Endothelial cell of umbilical vein (primary cell): ENCODE results near the gene DYNC2LI1. TPM values are rescaled to one million over a fixed set of nuclear protein-coding genes. Genes with fewer than 3 reads are reported as not detected.

Experiments used
- BruUV-seq: library from RNA; stranded (reverse); fragments of 400-500 nt; replicated peaks from 2 replicates; lab custom pipeline; 2021; lab: Mats Ljungman, UMichigan
- CTCF ChIA-PET: fragments of 300-600, 350-600 bp; sonication (Branson Sonifier 250); formaldehyde crosslinking; loops from one replicate; lab custom pipeline; 2021; ENCODE audit warnings: antibody characterized with exemption, inconsistent platforms; lab: Charles Lee
- POLR2A ChIA-PET: fragments of 300-600, 350-600 bp; sonication (Branson Sonifier 250); formaldehyde crosslinking; loops from one replicate; lab custom pipeline; 2021; ENCODE audit warnings: antibody characterized with exemption, inconsistent platforms; lab: Charles Lee
- DNase-seq: peaks from one replicate; pipeline ENCODE4 v3.0.0-alpha.2; 2011; ENCODE audit warnings: low read depth, low spot score
- FAIRE-seq: peaks from 2 replicates; lab custom pipeline; 2011; peaks lifted over from hg19 to GRCh38; lab: Jason Lieb, UNC
- H2AFZ ChIP-seq: 2 replicates; pipeline ENCODE4 v1.6.0; 2012; ENCODE audit warnings: low read depth, low read length, control low read depth, inconsistent platforms
- H3K27ac ChIP-seq: 2 replicates; pipeline ENCODE4 v1.5.1; 2011; ENCODE audit warnings: low read depth, mild to moderate bottlenecking, control low read depth, low read length, moderate library complexity; ENCODE audit not compliant: insufficient read depth
- H3K27me3 ChIP-seq, 2 experiments: 2 replicates each; pipeline versions ENCODE4 v1.6.0 to v1.6.1; 2011; ENCODE audit warnings: low read length in 2 of 2, mixed read lengths in 1 of 2; ENCODE audit not compliant: control insufficient read depth in 2 of 2, insufficient read depth in 2 of 2
- H3K36me3 ChIP-seq, 2 experiments: 2 replicates in 1 of 2; 3 replicates in 1 of 2; pipeline ENCODE4 v1.5.1; 2011; ENCODE audit warnings: low read length in 2 of 2, mild to moderate bottlenecking in 1 of 2, moderate library complexity in 1 of 2; ENCODE audit not compliant: control insufficient read depth in 2 of 2, insufficient read depth in 2 of 2; ENCODE audit errors: extremely low read depth in 1 of 2
- H3K4me1 ChIP-seq: 3 replicates; pipeline ENCODE4 v1.5.1; 2011; ENCODE audit warnings: mild to moderate bottlenecking, low read length; ENCODE audit not compliant: control insufficient read depth, insufficient read depth; ENCODE audit errors: extremely low read depth
- H3K4me2 ChIP-seq: 2 replicates; pipeline ENCODE4 v1.6.1; 2011; ENCODE audit warnings: low read length, control low read depth, mixed read lengths; ENCODE audit not compliant: insufficient read depth
- H3K4me3 ChIP-seq, 3 experiments: fragments of 200-600 bp in 1 of 3; sonication (generic), shearing (Covaris generic) in 1 of 3; replicated peaks in 1 of 3; 2 replicates each; pipeline ENCODE4 v1.5.1; 2011 to 2016; ENCODE audit warnings: control low read depth in 3 of 3, low read length in 3 of 3, mild to moderate bottlenecking in 2 of 3, inconsistent platforms in 1 of 3, low read depth in 1 of 3, moderate library complexity in 1 of 3; ENCODE audit not compliant: insufficient read depth in 1 of 3
- H3K79me2 ChIP-seq: 2 replicates; pipeline ENCODE4 v1.6.0; 2012; ENCODE audit warnings: low read length, inconsistent platforms; ENCODE audit not compliant: control insufficient read depth, insufficient read depth
- H3K9ac ChIP-seq: replicated peaks from 2 replicates; pipeline ENCODE3; 2011; ENCODE audit warnings: low read length, control low read depth; ENCODE audit not compliant: insufficient read depth; ENCODE audit errors: extremely low read depth
- H3K9me1 ChIP-seq: replicated peaks from 3 replicates; pipeline ENCODE4 v1.6.0; 2011; ENCODE audit warnings: mild to moderate bottlenecking, low read length; ENCODE audit not compliant: control insufficient read depth, insufficient read depth; ENCODE audit errors: extremely low read depth
- H3K9me3 ChIP-seq: replicated peaks from 2 replicates; pipeline ENCODE4 v1.5.1; 2012; ENCODE audit warnings: low read length, inconsistent platforms; ENCODE audit not compliant: control insufficient read depth, insufficient read depth
- H4K20me1 ChIP-seq: replicated peaks from 2 replicates; pipeline ENCODE3; 2011; ENCODE audit warnings: mild to moderate bottlenecking, low read length; ENCODE audit not compliant: control insufficient read depth, insufficient read depth; ENCODE audit errors: extremely low read depth
- EZH2 ChIP-seq: IDR thresholded peaks from 2 replicates; pipeline ENCODE4 v1.6.1; 2012; ENCODE audit warnings: borderline replicate concordance, low read depth, mild to moderate bottlenecking, moderate library complexity, low read length, inconsistent platforms; ENCODE audit not compliant: severe bottlenecking
- FOS ChIP-seq: IDR thresholded peaks from 2 replicates; pipeline ENCODE4 v1.6.1; 2011; ENCODE audit warnings: mild to moderate bottlenecking, low read length, moderate library complexity, borderline replicate concordance; ENCODE audit not compliant: insufficient read depth
- GATA2 ChIP-seq: IDR thresholded peaks from 2 replicates; pipeline ENCODE4 v1.7.0; 2011; ENCODE audit warnings: low read depth, mild to moderate bottlenecking, moderate library complexity, mixed read lengths, low read length; ENCODE audit not compliant: insufficient read length, insufficient read depth
- MYC ChIP-seq: IDR thresholded peaks from one replicate; pipeline ENCODE4 v1.6.1; 2011; ENCODE audit warnings: mild to moderate bottlenecking, low read depth, low read length
- POLR2A ChIP-seq: IDR thresholded peaks from 2 replicates; pipeline ENCODE4 v1.6.1; 2012; ENCODE audit warnings: low read depth, mild to moderate bottlenecking, control low read depth, low read length
- POLR2AphosphoS5 ChIP-seq: IDR thresholded peaks from 2 replicates; pipeline ENCODE4 v1.6.1; 2012; ENCODE audit warnings: low read depth, mild to moderate bottlenecking, control low read depth, low read length, moderate library complexity; ENCODE audit not compliant: insufficient read depth
- dilution Hi-C: fragments of 300-500 bp; cut with MboI; formaldehyde crosslinking; loops from one replicate; pipeline ENCODE4 v1.15.0; 2019; ENCODE audit warnings: low sequenced_read_pairs; ENCODE audit not compliant: extremely low pct_ligation_motif_present
- intact Hi-C: fragments of 100-400 bp; cut with micrococcal nuclease; formaldehyde crosslinking; loops from one replicate; pipeline ENCODE4 v1.10.0; 2022
- polyA plus RNA-seq, 4 experiments: library from polyadenylated mRNA; depleted of rRNA in 3 of 4; stranded (reverse) in 3 of 4; unstranded in 1 of 4; fragments of >200 nt; gene quantifications; 2 replicates each; pipeline versions ENCODE4 v1.2.1 to v1.2.3, GENCODE V29; 2011 to 2012; ENCODE audit warnings: missing spikeins in 1 of 4
- total RNA-seq: library from RNA; stranded (reverse); gene quantifications from 2 replicates; pipeline ENCODE4 v1.2.3, GENCODE V29; 2021
- TF ChIP-seq, protein P1 (sequence below), 2 donors: IDR thresholded peaks; 1 replicate in 1 of 2; 2 replicates in 1 of 2; pipeline ENCODE4 v1.5.1; 2011; ENCODE audit warnings: low read length in 2 of 2, mild to moderate bottlenecking in 2 of 2, moderate library complexity in 2 of 2, control low read depth in 1 of 2, inconsistent platforms in 1 of 2, low read depth in 1 of 2; ENCODE audit not compliant: insufficient read depth in 1 of 2; ENCODE audit errors: extremely low read depth in 1 of 2
- TF ChIP-seq, protein P2 (sequence below): IDR thresholded peaks from 2 replicates; pipeline ENCODE4 v1.6.1; 2011; ENCODE audit not compliant: insufficient read depth, insufficient read length

DYNC2LI1 gene
- total and polyA plus RNA-seq, 2 donors (not counting 3 experiments of a cell fraction or from before 2014, with no cell fraction given) = 4.2 to 8.7 TPM

GRCh38 chr2:43825841-43826240, 52.0 kb downstream of the DYNC2LI1 start:
- Histone ChIP-seq H3K4me1 (no peaks in the 10 kb centered on the region), H4K20me1 (no peaks in the 10 kb centered on the region), H3K4me3 (no peak overlapping the region), H3K27ac (no peak overlapping the region), H3K4me2 (no peak overlapping the region), H3K36me3 (no peaks in the 10 kb centered on the region), H3K27me3 (peaks cover 16 to 24% of the 10 kb centered on the region in 2 experiments), H3K9ac (no peak overlapping the region), H3K9me3 (no peaks in the 10 kb centered on the region), H2AFZ (no peak overlapping the region), H3K9me1 (no peaks in the 10 kb centered on the region), H3K79me2 (no peaks in the 10 kb centered on the region)
- dilution Hi-C loops = no loop called here
- ChIA-PET CTCF (interaction anchor here (1.2 kb wide), 1 partner anchor 11 kb away, joined by 3 read pairs; no protein-coding TSS in a partner anchor), POLR2A (no interaction called here)
- TF ChIP-seq, protein P1, sequence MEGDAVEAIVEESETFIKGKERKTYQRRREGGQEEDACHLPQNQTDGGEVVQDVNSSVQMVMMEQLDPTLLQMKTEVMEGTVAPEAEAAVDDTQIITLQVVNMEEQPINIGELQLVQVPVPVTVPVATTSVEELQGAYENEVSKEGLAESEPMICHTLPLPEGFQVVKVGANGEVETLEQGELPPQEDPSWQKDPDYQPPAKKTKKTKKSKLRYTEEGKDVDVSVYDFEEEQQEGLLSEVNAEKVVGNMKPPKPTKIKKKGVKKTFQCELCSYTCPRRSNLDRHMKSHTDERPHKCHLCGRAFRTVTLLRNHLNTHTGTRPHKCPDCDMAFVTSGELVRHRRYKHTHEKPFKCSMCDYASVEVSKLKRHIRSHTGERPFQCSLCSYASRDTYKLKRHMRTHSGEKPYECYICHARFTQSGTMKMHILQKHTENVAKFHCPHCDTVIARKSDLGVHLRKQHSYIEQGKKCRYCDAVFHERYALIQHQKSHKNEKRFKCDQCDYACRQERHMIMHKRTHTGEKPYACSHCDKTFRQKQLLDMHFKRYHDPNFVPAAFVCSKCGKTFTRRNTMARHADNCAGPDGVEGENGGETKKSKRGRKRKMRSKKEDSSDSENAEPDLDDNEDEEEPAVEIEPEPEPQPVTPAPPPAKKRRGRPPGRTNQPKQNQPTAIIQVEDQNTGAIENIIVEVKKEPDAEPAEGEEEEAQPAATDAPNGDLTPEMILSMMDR (IDR thresholded peaks at IDR 0.05; ENCODE audit: extremely low read depth in 1 of 2, insufficient read depth in 1 of 2, low read depth in 1 of 2, low read length in 2 of 2) = no peak
- TF ChIP-seq POLR2A (no peak), GATA2 (no peak)
- no peak for FAIRE-seq
- no peak for DNase-seq
- intact Hi-C loops = no loop called here
- BruUV-seq = no TSS peak

DNA sequence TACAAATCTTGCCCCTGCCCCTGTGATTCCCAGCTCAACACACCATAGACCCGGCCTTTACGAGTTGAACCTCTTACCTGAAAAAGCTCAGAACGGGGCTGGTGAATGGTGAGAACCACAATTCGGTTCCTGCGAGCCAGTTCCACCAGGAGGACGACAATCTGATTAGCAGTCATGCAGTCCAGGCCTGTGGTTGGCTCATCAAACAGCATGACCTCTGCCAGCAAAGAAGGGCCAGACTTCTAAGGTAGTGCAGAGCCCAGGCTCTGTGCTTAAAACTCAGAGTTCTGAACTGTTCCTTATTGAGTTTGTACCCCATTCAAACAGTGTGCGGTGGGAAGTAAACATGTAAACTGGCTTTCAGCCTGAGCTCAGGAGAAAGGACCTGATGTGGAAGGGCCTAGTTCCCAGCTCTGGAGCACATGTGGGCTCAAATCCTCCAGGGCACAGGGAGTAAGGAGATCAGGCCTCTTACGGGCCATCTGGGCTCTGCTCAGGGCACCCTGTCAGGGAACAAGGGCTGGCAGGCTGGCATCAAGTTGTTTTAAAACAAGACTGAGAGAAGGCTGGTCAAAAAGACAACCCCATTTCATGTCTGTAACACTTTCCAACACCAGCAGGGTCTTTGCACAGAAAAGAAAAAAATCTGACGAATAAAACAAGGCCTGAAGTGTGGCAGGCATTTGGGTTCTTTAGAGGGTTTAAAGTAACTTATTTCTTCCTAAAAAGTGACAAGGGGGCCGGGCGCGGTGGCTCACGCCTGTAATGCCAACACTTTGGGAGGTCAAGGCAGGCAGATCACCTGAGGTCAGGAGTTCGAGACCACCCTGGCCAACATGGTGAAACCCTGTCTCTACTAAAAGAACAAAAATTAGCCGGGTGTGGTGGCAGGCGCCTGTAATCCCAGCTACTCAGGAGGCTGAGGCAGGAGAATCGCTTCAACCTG, 52.7 kb downstream of the DYNC2LI1 start:
- BruUV-seq = no TSS peak
- FAIRE-seq = no peak
- CTCF ChIA-PET = interaction anchor here (1.2 kb wide), 1 partner anchor 10 kb away, joined by 3 read pairs; no protein-coding TSS in a partner anchor

More for the DNA sequence above, 52.7 kb downstream of the DYNC2LI1 start:
- Histone ChIP-seq H2AFZ (no peak overlapping the region), H3K9me1 (no peaks in the 10 kb centered on the region), H3K36me3 (no peaks in the 10 kb centered on the region), H3K79me2 (no peaks in the 10 kb centered on the region), H3K9ac (no peak overlapping the region), H3K4me2 (no peak overlapping the region), H3K27me3 (peaks cover 16 to 30% of the 10 kb centered on the region in 2 experiments), H3K9me3 (no peaks in the 10 kb centered on the region), H3K4me3 (no peak overlapping the region), H3K4me1 (no peaks in the 10 kb centered on the region), H3K27ac (no peak overlapping the region), H4K20me1 (no peaks in the 10 kb centered on the region)
- POLR2A ChIA-PET = interaction anchor here (0.6 kb wide), 1 partner anchor 20 kb away, joined by 6 read pairs; no protein-coding TSS in a partner anchor
- TF ChIP-seq, protein P2, sequence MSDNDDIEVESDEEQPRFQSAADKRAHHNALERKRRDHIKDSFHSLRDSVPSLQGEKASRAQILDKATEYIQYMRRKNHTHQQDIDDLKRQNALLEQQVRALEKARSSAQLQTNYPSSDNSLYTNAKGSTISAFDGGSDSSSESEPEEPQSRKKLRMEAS = no peak
- TF ChIP-seq MYC (no peak), EZH2 (no peak), FOS (no peak), GATA2 (no peak), POLR2AphosphoS5 (no peak), POLR2A (no peak)
- intact Hi-C loops (no loop called here), dilution Hi-C loops (no loop called here)
- no peak for DNase-seq
